MM.1S (cell line): Measurements from ENCODE around the gene SAMHD1.

Experiments
- EZH2 ChIP-seq: fragments of 300-600 bp; sonication (generic); optimal IDR thresholded peaks from 2 replicates; pipeline ENCODE3; 2017; ENCODE audit warnings: low read depth, mild to moderate bottlenecking, antibody characterized with exemption, low read length, mixed read lengths
- TF ChIP-seq, protein P1 (sequence below): fragments of 300-600 bp; sonication (generic); IDR thresholded peaks from 2 replicates; pipeline ENCODE4 v1.5.1; 2016; ENCODE audit warnings: antibody characterized with exemption, low read length, mixed read lengths

DNA sequence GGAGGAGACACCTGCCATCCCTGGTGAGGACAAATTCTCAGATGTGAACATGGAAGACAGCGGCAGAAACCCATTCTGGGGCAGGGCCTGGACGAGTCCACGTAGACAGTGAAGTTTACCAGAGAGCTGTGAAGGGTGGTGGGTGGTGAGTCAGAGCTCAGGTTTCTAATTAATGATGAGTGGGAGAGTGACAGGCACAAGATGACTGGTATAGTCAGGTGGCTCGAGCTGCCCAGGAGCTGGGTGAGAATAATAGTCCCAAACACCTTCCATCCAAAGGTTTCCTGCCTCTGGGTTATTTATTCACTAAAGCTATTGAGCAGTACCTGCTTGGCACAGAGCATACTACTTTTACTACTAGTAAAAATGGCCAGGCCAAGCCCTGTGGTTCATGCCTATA lies 69.6 kb downstream of the SAMHD1 start:
- TF ChIP-seq, protein P1, sequence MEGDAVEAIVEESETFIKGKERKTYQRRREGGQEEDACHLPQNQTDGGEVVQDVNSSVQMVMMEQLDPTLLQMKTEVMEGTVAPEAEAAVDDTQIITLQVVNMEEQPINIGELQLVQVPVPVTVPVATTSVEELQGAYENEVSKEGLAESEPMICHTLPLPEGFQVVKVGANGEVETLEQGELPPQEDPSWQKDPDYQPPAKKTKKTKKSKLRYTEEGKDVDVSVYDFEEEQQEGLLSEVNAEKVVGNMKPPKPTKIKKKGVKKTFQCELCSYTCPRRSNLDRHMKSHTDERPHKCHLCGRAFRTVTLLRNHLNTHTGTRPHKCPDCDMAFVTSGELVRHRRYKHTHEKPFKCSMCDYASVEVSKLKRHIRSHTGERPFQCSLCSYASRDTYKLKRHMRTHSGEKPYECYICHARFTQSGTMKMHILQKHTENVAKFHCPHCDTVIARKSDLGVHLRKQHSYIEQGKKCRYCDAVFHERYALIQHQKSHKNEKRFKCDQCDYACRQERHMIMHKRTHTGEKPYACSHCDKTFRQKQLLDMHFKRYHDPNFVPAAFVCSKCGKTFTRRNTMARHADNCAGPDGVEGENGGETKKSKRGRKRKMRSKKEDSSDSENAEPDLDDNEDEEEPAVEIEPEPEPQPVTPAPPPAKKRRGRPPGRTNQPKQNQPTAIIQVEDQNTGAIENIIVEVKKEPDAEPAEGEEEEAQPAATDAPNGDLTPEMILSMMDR, result no peak
- no peak for TF ChIP-seq EZH2
